ENCODE data around the gene LRCOL1.

- TF ChIP-seq CTCF (IDR thresholded peaks at IDR 0.05) (no peak), POLR2AphosphoS5 (IDR thresholded peaks at IDR 0.05; ENCODE audit: low read depth, low read length) (no peak), SIN3A (IDR thresholded peaks at IDR 0.05; ENCODE audit: borderline replicate concordance, insufficient read depth, low read depth, low read length) (no peak), REST (IDR thresholded peaks at IDR 0.05; ENCODE audit: insufficient read depth in 1 of 2, low read depth in 2 of 2, low read length in 1 of 2) (no peak)
Measured at GRCh38 chr12:132619071-132619385, 8.6 kb upstream of the LRCOL1 start.

All from Panc1 (cell line).